ENCODE data around the gene DEFB121.

Gene DEFB121

DNA sequence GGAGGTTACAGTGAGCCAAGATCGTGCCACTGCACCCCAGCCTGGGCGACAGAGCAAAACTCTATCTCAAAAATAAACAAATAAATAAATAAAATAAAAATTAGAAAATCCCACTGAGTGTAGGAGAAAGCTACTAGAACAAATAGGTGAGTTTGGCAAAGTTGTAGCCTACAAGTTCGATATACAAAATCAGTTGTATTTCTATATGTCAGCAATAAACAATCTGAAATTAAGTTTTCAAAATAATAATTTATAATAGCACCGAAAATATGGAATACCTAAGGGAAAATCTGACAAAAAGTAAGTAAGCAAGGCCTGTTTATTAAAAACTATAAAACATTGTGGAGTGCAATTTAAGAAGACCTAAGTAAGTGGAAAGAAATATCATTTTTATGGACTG lies 42.7 kb downstream of the DEFB121 start:
- DNase-seq (ENCODE audit: low read depth): no peak

DNA sequence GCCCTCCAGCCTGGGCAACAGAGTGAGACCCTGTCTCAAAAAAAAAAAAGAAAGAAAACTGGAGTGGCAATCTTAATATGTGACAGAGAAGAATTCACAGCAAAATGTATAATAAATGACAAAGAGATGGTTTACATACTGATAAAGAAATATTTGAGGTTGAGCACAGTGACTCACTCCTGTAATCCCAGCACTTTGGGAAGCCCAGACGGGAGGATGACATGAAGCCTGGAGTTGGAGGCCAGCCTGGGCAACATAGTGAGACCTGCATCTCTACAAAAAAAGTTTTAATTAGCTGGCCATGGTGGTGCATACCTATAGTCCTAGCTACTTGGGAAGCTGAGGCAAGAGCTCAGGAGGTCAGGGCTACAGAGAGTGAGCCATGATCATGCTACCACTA lies 50.0 kb downstream of the DEFB121 start:
- no peak for DNase-seq (ENCODE audit: low read depth)

All from activated gamma-delta T cell treated with anti-CD3 and anti-CD28 coated beads, Interleukin-2, amount 50 U/mL, for 16 hours (primary cell).